Fibroblast of lung (primary cell): Measurements from ENCODE around the gene KIF5A.

Experiments used
- EZH2 ChIP-seq: IDR thresholded peaks from 2 replicates; pipeline ENCODE4 v1.5.1; 2012; ENCODE audit warnings: low read length, control low read depth, mild to moderate bottlenecking; ENCODE audit errors: missing control alignments
- TF ChIP-seq, protein P1 (sequence below), 2 donors: IDR thresholded peaks in 1 of 2; conservative IDR thresholded peaks in 1 of 2; 1 replicate in 1 of 2; 2 replicates in 1 of 2; pipeline ENCODE4 v1.5.1; 2011 to 2012; ENCODE audit warnings: low read length in 2 of 2, control low read depth in 1 of 2, inconsistent platforms in 1 of 2, low read depth in 1 of 2, mild to moderate bottlenecking in 1 of 2

GRCh38 chr12:57583008-57583831 lies 33.4 kb downstream of the KIF5A start:
- TF ChIP-seq, protein P1, sequence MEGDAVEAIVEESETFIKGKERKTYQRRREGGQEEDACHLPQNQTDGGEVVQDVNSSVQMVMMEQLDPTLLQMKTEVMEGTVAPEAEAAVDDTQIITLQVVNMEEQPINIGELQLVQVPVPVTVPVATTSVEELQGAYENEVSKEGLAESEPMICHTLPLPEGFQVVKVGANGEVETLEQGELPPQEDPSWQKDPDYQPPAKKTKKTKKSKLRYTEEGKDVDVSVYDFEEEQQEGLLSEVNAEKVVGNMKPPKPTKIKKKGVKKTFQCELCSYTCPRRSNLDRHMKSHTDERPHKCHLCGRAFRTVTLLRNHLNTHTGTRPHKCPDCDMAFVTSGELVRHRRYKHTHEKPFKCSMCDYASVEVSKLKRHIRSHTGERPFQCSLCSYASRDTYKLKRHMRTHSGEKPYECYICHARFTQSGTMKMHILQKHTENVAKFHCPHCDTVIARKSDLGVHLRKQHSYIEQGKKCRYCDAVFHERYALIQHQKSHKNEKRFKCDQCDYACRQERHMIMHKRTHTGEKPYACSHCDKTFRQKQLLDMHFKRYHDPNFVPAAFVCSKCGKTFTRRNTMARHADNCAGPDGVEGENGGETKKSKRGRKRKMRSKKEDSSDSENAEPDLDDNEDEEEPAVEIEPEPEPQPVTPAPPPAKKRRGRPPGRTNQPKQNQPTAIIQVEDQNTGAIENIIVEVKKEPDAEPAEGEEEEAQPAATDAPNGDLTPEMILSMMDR (conservative IDR thresholded peaks at IDR 0.05 in 1 of 2, IDR thresholded peaks at IDR 0.05 in 1 of 2; ENCODE audit: low read depth in 1 of 2, low read length in 2 of 2), result peak; percentile 81 to 89
- no peak for TF ChIP-seq EZH2
